Stimulated activated CD8-positive, alpha-beta memory T cell treated with anti-CD3 and anti-CD28 coated beads, Interleukin-2, amount 100 ng/mL, for 48 hours (primary cell): ENCODE data around the gene IFT57.
A peak's percentile ranks its signal among the peaks of the same experiment; 100 is the strongest.

Experiments
- DNase-seq, 2 donors: peaks; one replicate each; pipeline ENCODE4 v3.0.0-alpha.2; 2020; ENCODE audit warnings: low read depth in 2 of 2

The IFT57 gene

DNA sequence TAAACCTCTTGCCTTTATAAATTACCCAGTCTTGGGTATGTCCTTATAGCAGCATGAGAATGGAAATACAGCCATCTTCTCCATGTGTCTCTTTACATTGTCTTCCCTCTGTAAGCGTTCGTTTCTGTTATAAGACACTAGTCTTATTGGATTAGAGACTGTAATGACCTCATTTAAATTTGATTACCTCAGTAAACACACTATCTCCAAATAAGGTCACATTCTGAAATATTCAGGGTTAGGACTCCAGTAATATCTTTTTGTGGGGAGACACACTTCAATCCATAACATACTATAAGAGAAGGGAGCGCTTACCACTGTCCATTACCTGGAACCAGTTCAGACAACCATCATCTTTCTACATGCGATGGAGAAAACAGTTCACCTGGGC, 97.1 kb downstream of the IFT57 start:
- no peak for DNase-seq

DNA sequence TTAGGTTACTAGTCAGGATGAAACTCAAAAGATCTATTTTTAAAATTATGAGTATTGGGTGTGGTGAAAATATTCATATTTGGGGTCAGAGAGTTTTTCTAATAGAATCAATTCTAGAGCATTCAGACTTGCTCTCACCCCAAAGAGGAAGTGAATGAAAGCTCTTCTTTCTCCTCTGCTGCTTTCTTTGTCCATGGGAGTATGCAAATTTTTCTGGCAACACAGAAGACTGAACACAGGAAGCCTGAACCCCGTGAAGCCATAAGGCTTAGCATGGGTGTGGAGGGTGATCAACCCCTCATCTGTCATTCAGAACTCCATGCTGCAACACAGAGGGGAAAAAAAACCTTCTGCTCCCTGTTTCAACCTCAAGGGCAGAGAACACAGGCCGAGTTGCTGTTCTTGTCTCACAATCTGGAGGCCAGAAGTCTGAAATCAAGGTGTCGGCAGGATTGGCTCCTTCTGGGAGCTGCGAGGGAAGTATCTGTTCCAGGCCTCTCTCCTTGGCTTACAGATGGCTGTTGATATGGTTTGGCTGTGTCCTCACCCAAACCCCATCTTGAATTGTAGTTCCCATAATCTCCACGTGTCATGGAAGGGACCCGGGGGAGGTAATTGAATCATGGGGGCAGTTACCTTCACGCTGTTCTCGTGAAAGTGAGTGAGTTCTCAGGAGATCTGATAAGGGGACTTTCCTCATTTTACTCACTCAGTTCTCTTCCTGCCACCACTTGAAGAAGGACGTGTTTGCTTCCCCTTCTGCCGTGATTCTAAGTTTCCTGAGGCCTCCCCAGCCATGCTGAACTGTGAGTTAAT, 97.7 kb downstream of the IFT57 start:
- DNase-seq, result peak in 1 of 2 donors; percentile 39

DNA sequence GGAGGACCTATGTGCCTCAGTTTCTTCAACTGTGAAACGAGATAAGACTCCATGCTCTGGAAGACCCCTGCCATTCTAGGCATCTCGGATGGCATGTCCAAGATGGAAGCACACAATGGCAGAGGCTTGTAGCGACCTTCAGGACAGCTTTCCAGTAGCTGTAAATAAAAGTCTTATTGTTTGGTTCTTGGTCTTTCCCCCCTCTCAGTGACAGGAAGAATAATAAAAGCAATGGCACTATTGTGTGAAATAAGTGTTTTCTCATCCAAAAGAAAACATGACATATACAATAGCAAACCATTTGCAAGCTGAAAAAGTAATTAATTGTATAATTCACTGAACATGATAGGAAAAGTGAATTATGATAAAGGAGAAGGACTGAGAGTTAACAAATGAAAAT, 98.9 kb downstream of the IFT57 start:
- DNase-seq, result no peak

DNA sequence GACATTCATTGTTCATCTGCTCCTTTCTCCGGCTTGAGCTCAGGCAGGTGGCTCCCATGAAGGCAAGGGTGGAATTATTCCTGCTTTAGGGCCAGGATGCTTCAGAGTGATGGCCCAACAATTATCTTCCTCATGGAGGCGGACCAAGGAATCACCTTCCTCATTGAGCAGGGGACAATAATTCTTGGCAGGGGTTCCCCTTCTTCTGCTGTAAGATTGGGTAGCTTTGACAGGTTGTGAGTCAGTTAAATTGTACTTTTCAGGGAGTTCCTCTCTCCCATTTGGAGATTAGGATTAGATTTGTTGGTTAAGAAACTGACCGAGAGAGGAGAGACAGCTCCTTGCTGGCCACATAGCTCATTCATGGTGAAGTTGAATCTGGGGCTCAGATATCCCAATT, 99.9 kb downstream of the IFT57 start:
- DNase-seq, result no peak

DNA sequence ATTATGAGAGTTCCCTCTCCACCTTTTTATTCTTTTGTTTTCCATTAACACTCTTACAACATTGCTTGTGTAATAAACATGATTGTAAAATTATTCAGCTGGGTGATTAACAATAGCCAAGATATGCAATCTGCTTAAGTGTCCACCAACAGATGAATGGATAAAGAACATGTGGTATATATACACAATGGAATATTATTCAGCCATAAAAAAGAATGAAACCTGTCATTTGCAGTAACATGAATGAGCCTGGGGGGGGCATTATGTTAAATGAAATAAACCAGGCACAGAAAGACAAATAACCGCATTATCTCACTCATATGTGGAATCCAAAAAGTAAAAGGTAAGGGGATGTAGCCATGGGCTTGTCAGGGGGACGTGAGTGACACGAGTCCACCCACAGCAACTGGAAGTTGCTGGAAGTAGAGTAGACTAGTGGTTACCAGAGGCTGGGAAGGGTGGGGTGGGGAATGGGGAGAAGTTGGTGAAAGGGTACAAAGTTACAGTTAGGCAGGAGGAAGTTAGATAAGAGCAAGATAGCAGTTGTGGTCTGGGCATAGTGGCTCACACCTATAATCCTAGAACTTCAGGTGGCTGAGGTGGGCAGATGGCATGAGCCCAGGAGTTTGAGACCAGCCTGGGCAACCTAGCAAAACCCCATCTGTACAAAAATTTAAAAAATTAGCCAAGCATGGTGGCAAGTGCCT, 102.7 kb downstream of the IFT57 start:
- no peak for DNase-seq

DNA sequence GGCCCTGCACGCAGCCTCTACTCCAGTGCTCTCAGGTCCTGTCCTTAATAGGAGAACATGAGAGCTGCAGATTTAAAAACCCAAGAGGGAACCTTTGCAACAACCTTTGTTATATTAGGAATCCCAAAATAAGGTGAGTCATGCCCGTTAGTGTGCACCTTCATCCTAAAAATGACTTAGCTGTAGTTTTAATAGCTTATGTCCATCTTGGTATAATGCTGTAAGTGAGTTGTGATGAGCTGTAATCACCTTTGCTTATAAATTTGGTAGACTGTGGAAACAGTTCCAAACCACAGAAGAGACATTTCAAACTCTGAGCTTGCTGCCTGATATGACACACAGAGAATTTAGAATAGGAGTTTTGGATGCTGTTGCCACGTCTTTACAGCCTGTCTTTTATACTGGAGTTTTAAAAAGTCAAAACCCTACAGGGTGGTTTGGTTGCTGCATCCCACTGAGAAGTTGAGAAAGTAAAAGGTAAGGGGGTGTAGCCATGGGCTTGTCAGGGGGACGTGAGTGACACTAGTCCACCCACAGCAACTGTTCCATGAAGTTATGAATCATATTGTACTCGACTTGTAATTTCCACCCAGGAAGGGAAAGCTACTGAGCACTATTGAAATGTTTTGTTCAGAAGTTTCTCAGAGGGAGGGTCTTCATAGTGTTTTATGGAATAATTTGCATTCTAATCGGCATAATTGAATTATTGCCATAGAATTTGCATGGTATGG, 104.0 kb downstream of the IFT57 start:
- DNase-seq, result no peak

DNA sequence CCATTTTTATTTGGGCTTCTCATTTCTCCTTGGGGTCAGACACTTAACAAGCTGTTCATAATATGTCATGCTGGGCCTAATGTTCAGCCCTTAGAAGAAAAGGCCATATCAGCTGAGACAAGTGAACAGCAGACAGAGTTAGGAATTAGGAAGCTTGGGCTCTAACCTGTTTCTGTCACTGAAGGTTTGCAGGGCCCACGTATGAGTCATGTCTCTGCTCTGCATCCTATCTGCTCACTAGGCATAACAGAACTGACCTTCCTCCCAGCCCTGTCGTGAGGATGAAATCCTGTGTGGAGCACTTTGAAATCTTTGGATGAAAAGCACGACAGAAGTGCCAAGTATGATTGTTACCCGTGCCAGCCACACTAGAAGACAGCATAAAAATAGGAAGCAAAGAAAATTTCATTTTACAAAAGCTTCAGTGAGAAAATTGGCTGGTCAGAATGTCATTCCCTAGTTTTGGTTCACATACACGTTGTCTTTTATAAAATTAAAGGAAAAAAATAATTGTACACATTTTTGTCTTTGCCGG, 104.9 kb downstream of the IFT57 start:
- no peak for DNase-seq

DNA sequence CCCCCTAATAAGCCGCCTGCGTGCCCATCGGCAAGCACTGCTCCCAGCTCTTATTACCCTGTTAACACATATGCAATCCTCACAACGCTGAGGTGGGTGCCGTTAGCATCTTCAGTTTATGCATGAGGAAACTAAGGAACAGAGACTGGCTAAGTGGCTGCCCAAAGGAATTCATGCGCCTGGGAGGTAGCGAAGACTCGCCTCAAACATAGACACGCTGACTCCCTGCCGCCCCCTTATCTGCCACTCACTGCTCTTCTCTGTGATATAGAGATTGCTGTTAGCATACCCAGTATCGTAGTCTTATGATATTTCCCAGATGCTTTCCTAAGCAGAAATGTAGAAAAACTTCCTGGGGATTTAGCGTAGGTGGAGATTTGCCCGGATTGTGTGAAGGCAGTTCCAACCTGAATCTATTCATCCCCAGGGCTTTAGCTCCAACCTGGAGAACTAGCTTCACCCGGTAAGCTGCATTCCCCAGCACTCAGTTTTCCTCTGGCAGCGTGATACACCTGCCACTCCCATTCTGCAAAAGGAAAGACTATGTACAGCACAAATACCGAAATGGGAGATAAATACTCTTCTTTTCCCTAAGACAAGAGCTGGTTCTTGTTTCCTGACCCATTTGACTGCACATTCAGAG, 107.7 kb downstream of the IFT57 start:
- DNase-seq, result no peak

DNA sequence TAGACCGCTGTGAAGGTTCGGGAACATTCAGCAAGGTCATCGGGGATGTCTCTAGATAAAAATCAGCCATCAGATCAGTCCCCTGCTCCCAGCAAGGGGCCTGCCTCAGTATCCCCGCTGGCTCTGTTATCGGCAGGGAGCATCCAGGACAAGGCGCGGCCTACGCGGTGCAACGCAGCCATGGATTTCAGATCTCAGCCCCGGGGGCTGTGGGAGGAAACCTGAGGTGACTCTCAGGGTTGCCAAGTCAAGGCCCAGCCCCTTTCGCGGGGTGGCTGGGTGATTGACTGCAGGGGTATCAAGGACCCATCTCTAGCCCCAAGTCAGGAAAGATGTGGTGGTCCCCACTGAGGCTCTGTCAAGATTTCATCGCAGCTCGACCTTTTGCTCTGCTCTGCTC, 108.2 kb downstream of the IFT57 start:
- DNase-seq, result no peak

DNA sequence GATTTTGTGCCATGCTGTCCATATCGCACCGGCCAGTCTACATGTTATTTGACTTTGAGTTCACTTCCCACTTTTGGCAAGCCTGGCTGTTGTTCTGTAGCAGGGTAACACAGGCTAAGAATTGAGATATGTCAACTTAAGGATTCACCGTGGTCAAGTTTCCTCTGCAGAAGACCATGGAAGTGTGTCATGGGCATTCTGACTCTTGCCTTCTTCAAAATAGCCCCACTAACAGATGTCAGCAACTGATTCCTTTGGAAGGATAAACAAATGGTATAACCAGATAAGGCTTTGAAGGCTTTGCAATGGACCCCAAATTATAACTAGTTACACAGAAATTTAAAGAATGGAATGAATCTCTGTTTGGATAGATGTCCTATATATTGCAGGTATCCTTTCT, 111.3 kb downstream of the IFT57 start:
- no peak for DNase-seq
